GM10266 (cell line): ENCODE measurements around the gene VTI1A.

Experiments used
- DNase-seq: peaks from one replicate; pipeline ENCODE4 v3.0.0; 2012; ENCODE audit errors: extremely low spot score
- TF ChIP-seq, protein P1 (sequence below): IDR thresholded peaks from 2 replicates; pipeline ENCODE4 v1.5.1; 2012; ENCODE audit warnings: mild to moderate bottlenecking, low read depth; ENCODE audit not compliant: control insufficient read depth, insufficient read depth; ENCODE audit errors: missing control alignments

VTI1A gene

DNA sequence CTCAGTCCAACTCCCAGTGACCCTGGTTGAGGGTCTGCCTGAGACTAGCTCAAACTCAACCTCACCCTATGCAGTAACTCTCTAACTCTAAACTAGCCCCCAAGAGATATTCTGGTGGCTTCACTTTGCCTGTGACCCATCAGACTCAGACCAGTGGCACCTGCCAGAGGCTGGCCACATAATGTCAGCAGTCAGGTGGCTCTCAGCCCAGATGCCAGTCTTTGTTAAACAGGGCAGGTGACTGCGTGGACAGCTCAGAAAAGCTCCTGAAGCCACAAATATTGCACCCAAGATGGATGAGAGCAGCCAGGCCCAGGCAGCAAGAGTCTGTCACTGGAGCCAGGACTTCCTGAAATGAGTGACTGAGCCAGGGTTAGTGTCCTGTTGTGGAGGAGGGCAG is 373.3 kb downstream of the VTI1A start:
- TF ChIP-seq, protein P1, sequence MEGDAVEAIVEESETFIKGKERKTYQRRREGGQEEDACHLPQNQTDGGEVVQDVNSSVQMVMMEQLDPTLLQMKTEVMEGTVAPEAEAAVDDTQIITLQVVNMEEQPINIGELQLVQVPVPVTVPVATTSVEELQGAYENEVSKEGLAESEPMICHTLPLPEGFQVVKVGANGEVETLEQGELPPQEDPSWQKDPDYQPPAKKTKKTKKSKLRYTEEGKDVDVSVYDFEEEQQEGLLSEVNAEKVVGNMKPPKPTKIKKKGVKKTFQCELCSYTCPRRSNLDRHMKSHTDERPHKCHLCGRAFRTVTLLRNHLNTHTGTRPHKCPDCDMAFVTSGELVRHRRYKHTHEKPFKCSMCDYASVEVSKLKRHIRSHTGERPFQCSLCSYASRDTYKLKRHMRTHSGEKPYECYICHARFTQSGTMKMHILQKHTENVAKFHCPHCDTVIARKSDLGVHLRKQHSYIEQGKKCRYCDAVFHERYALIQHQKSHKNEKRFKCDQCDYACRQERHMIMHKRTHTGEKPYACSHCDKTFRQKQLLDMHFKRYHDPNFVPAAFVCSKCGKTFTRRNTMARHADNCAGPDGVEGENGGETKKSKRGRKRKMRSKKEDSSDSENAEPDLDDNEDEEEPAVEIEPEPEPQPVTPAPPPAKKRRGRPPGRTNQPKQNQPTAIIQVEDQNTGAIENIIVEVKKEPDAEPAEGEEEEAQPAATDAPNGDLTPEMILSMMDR = no peak
- no peak for DNase-seq

GRCh38 chr10:112821038-112821437 is 374.0 kb downstream of the VTI1A start:
- TF ChIP-seq, protein P1 = no peak
- no peak for DNase-seq

DNA sequence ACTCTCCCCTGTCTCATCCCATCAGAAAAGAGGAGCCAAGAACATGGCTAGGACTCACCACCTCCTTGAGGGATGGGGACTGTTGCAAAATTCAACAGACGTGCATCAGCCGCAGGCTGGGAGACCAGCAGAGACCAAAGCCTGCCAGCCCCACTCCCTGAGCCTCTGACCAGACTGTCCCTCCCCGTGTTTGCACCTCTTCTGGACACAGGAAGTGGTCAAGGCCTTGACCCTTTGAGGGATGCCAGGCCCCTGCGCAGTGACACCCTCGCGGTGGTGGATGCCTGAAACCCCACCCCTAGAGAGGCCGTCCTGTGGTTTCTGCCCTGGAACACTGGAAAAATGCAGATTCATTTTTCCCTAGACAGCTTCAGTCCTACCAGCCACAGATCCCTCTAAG is 374.6 kb downstream of the VTI1A start:
- TF ChIP-seq, protein P1 = no peak
- DNase-seq = no peak

DNA sequence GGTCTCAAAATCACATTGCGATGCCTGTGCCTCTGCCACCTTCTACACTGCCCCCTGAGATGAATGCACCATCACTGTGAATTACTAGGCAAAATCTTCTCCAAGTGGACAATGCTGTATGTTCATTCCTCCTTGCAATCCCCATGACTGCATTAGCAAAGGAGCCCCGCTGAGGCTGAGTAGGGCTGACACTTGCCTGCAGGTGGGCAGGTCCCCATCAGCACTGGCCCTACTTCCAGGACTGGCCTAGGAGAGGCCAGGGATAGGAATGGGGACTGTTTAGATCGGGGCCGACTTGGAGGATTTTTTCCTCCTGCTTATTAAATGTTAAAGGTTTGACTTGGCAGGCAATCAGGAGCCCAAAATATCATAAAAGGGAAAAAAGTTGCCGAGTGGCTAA is 376.0 kb downstream of the VTI1A start:
- TF ChIP-seq, protein P1 = no peak

GRCh38 chr10:112823604-112824003 is 376.6 kb downstream of the VTI1A start:
- TF ChIP-seq, protein P1 = no peak
- DNase-seq = no peak

More for the DNA sequence above, 376.0 kb downstream of the VTI1A start:
- DNase-seq = no peak

DNA sequence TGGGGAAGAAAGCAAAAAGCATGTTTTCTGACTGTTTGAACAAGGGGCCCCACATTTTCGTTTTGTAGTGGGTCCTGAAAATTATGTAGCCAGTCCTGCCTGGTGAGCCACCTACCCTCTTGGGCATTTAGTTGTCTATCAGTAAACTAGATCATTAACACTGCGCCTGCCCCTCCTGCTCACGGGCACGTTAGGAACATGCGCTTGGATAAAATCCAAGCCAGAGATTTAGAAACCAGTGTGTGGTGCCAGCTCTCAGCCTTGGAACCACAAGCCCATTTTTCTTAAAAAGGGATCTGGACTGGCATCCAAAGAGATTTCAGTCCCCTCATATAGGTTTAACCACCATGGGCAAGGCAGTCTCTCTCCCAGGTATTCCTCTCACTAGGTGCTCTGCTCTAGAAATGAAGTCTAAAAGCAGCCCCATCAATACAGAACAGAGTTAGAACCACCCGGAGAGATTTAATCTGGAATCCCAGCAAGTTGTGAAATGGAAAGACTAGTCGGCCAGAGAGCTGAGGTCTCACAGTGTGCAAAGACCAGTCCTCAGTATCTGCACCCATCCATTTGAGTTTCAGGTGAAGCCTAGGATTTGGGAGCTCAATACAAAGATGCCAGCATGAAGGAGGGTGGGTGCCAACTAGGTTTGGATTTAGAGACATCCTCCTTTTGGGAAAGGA is 379.1 kb downstream of the VTI1A start:
- TF ChIP-seq, protein P1 = no peak
- DNase-seq = no peak

- TF ChIP-seq, protein P1 = no peak
- DNase-seq = no peak
Measured at GRCh38 chr10:112827086-112827485, 380.1 kb downstream of the VTI1A start.
